ENCODE results near the gene PALS2. TPM values are rescaled to one million over a fixed set of nuclear protein-coding genes. Genes with fewer than 3 reads are reported as not detected.

PALS2 gene
- total RNA-seq, 2 donors from 2014 or later: 45.0 to 46.1 TPM

DNA sequence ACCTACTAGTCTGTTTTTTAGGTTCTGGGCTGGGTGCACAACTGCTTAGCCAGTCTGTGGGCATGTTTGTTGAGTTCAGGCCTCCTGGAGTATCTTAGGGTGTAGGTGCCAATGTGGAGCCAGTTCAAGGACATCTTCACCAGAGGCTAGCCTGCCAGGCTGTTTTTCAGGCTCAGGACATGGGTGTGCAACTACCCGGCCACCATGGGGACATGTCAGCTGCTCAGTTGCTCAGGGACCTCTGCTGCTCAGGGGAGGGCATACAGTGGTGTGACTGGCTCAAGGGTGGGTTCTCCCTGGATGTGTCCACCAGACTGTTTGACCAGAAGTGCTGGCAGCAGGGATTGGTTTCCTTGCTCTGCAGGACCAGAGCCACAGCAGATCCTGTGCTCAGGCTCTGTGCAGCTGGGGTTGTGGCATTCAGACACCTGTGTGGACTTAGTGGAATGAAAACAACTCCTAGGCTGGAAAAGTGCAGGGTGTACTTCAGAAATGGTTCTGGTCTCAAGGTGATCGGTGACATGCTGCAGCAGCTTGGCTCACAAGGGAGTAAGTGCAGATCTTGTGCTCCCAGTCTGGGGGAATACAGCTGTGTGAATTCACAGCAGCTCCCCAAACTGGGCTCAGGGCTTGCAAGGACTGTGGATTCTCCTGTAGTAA lies 44.8 kb downstream of the PALS2 start:
- no peak overlapping the region for H3K27ac ChIP-seq (ENCODE audit: low read depth, low read length)
- Mint-ChIP-seq H3K4me3 (no peak overlapping the region), H3K27ac (peak overlapping the region; percentile 40), H3K36me3 (ENCODE audit: low read depth) (no peaks in the 10 kb centered on the region), H3K4me1 (peaks cover 6% of the 10 kb centered on the region), H3K27me3 (ENCODE audit: insufficient read depth) (no peaks in the 10 kb centered on the region), H3K9me3 (no peaks in the 10 kb centered on the region)
- H3K9ac ChIP-seq (ENCODE audit: extremely low read depth, low read length, poor library complexity, severe bottlenecking): no peak overlapping the region
- no peaks in the 10 kb centered on the region for H3K9me3 ChIP-seq (ENCODE audit: control insufficient read depth, low read length)
- TF ChIP-seq, protein P1, sequence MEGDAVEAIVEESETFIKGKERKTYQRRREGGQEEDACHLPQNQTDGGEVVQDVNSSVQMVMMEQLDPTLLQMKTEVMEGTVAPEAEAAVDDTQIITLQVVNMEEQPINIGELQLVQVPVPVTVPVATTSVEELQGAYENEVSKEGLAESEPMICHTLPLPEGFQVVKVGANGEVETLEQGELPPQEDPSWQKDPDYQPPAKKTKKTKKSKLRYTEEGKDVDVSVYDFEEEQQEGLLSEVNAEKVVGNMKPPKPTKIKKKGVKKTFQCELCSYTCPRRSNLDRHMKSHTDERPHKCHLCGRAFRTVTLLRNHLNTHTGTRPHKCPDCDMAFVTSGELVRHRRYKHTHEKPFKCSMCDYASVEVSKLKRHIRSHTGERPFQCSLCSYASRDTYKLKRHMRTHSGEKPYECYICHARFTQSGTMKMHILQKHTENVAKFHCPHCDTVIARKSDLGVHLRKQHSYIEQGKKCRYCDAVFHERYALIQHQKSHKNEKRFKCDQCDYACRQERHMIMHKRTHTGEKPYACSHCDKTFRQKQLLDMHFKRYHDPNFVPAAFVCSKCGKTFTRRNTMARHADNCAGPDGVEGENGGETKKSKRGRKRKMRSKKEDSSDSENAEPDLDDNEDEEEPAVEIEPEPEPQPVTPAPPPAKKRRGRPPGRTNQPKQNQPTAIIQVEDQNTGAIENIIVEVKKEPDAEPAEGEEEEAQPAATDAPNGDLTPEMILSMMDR (conservative IDR thresholded peaks at IDR 0.05): no peak
- no peaks in the 10 kb centered on the region for H3K4me1 ChIP-seq (ENCODE audit: control insufficient read depth, insufficient read depth, low read length)
- no peaks in the 10 kb centered on the region for H3K27me3 ChIP-seq (ENCODE audit: control insufficient read depth, insufficient read depth, low read length, poor library complexity, severe bottlenecking)
- 93 to 100% methylated on average over 1 to 2 of the region's 2 CpGs for WGBS, 2 experiments (ENCODE audit: insufficient coverage in 1 of 2, insufficient read length in 1 of 2)
- DNase-seq: peak; percentile 42
- no peaks in the 10 kb centered on the region for H3K36me3 ChIP-seq (ENCODE audit: control insufficient read depth, insufficient read depth, low read length)
- H3K4me3 ChIP-seq (ENCODE audit: low read length): no peak overlapping the region

DNA sequence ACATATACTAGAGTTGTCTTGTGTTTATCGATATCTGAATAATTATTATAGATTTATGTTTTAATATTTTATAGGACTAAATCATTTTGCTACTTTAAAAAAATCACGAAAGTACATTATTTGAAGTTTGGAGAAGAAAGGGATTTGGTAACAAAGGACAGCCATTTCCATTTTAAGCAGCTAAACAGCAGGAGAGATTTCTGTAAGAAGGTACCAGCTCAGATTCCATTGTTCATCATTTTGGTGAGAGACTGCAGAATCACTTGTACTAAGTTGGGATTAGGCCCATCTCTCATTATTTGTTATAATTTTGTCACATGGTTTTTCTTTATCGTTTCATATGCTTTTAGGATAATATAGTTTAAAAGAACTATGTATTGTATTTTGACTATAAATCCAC lies 46.7 kb downstream of the PALS2 start:
- Histone ChIP-seq H3K4me3 (ENCODE audit: low read length) (no peak overlapping the region), H3K4me1 (ENCODE audit: control insufficient read depth, insufficient read depth, low read length) (no peaks in the 10 kb centered on the region), H3K36me3 (ENCODE audit: control insufficient read depth, insufficient read depth, low read length) (no peaks in the 10 kb centered on the region), H3K9me3 (ENCODE audit: control insufficient read depth, low read length) (no peaks in the 10 kb centered on the region), H3K27me3 (ENCODE audit: control insufficient read depth, insufficient read depth, low read length, poor library complexity, severe bottlenecking) (no peaks in the 10 kb centered on the region), H3K9ac (ENCODE audit: extremely low read depth, low read length, poor library complexity, severe bottlenecking) (no peak overlapping the region), H3K27ac (ENCODE audit: low read depth, low read length) (no peak overlapping the region)
- no peaks in the 10 kb centered on the region for H3K27me3 Mint-ChIP-seq (ENCODE audit: insufficient read depth)
- no peaks in the 10 kb centered on the region for H3K9me3 Mint-ChIP-seq
- no peak overlapping the region for H3K27ac Mint-ChIP-seq
- H3K4me3 Mint-ChIP-seq: no peak overlapping the region
- 41 to 43% methylated on average over 1 of the region's 3 CpGs for WGBS, 2 experiments (ENCODE audit: insufficient coverage in 1 of 2, insufficient read length in 1 of 2)
- peaks cover 1% of the 10 kb centered on the region for H3K36me3 Mint-ChIP-seq (ENCODE audit: low read depth)
- TF ChIP-seq, protein P1 (conservative IDR thresholded peaks at IDR 0.05): no peak
- H3K4me1 Mint-ChIP-seq: peaks cover 6% of the 10 kb centered on the region
- no peak for DNase-seq

DNA sequence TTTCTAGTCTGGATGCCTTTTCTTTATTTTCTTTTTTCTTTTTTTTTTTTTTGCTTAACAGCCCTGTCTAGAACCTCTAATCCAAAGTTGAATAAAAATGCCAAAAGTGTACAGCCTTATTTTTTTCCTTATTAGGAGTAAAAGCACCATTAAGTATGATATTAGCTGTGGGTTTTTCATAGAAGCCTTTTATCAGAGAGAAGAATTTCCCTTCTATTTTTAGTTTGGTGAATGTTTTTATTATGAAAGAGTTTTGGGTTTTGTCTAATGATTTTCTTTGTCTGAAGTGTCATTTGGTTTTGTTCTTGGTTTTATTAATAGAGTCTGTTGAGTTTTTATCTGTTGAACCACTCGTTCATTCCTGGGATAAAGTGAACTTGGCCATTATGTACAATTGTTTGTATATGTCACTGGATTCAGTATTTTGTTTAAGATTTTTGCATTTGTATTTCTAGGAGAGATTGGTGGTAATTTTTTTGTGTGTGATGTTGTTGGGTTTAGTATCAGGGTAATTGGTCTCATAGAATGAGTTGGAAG lies 49.5 kb downstream of the PALS2 start:
- Histone ChIP-seq H3K27me3 (ENCODE audit: control insufficient read depth, insufficient read depth, low read length, poor library complexity, severe bottlenecking) (no peaks in the 10 kb centered on the region), H3K36me3 (ENCODE audit: control insufficient read depth, insufficient read depth, low read length) (no peaks in the 10 kb centered on the region), H3K4me1 (ENCODE audit: control insufficient read depth, insufficient read depth, low read length) (no peaks in the 10 kb centered on the region), H3K9me3 (ENCODE audit: control insufficient read depth, low read length) (peaks cover 9% of the 10 kb centered on the region), H3K9ac (ENCODE audit: extremely low read depth, low read length, poor library complexity, severe bottlenecking) (no peak overlapping the region), H3K27ac (ENCODE audit: low read depth, low read length) (no peak overlapping the region), H3K4me3 (ENCODE audit: low read length) (no peak overlapping the region)
- peaks cover 8% of the 10 kb centered on the region for H3K9me3 Mint-ChIP-seq
- 100% methylated on average over 1 of the region's 1 CpG; no CpG with 5 or more reads in 1 of the 2 experiments for whole genome bisulfite sequencing, 2 experiments (ENCODE audit: insufficient coverage in 1 of 2, insufficient read length in 1 of 2)
- TF ChIP-seq, protein P1 (conservative IDR thresholded peaks at IDR 0.05): no peak
- H3K4me1 Mint-ChIP-seq: peaks cover 6% of the 10 kb centered on the region
- H3K27me3 Mint-ChIP-seq (ENCODE audit: insufficient read depth): no peaks in the 10 kb centered on the region
- no peak overlapping the region for H3K27ac Mint-ChIP-seq
- no peak overlapping the region for H3K4me3 Mint-ChIP-seq
- no peak for DNase-seq
- peaks cover 13% of the 10 kb centered on the region for H3K36me3 Mint-ChIP-seq (ENCODE audit: low read depth)

Other genes with a start within 250 kb of the PALS2 start
- gene GSDME, start 184.0 kb downstream of the PALS2 start, total RNA-seq: 10 to 100 TPM in 1 of 2 donors, 1 to 10 TPM in 1; 8.9 to 17.9 TPM

Measured in endodermal cell (in vitro differentiated cells).